OCI-LY3 (cell line): ENCODE data around the gene VAMP8.

ENCODE experiments used
- H2AFZ ChIP-seq: fragments of 200-600, 300-600 bp; shearing (Covaris generic); 2 replicates; pipeline ENCODE4 v1.6.0; 2014; ENCODE audit warnings: antibody characterized with exemption, low read depth, low read length
- H3K27ac ChIP-seq: fragments of 200-600, 300-600 bp; sonication (generic); 2 replicates; pipeline ENCODE4 v1.5.1; 2014; ENCODE audit warnings: mild to moderate bottlenecking, low read length, moderate library complexity, mixed read lengths
- H3K27me3 ChIP-seq: fragments of 200-600, 300-600 bp; sonication (generic); 2 replicates; pipeline ENCODE4 v1.6.1; 2014; ENCODE audit warnings: low read depth, low read length, mixed read lengths
- H3K36me3 ChIP-seq: fragments of 200-600, 300-600 bp; sonication (generic); replicated peaks from 2 replicates; pipeline ENCODE3; 2014; ENCODE audit warnings: low read depth, low read length, mixed read lengths
- H3K4me1 ChIP-seq: fragments of 300-600, 200-600 bp; sonication (generic); 2 replicates; pipeline ENCODE4 v1.6.1; 2014; ENCODE audit warnings: low read length, mixed read lengths
- H3K4me2 ChIP-seq: fragments of 200-600, 300-600 bp; sonication (generic); 2 replicates; pipeline ENCODE4 v1.6.1; 2014; ENCODE audit warnings: low read length, mixed read lengths
- H3K4me3 ChIP-seq: fragments of 300-600, 200-600 bp; sonication (generic); 2 replicates; pipeline ENCODE4 v1.5.1; 2014; ENCODE audit warnings: antibody characterized with exemption, mild to moderate bottlenecking, low read length, moderate library complexity
- H3K79me2 ChIP-seq: fragments of 300-600, 200-600 bp; shearing (Covaris generic); 2 replicates; pipeline ENCODE4 v1.6.1; 2014; ENCODE audit warnings: mild to moderate bottlenecking, low read length, mixed read lengths
- H3K9ac ChIP-seq: fragments of 300-600, 200-600 bp; shearing (Covaris generic); 2 replicates; pipeline ENCODE4 v1.6.0; 2014; ENCODE audit warnings: mild to moderate bottlenecking, low read length, moderate library complexity
- H3K9me3 ChIP-seq: fragments of 200-600, 300-600 bp; shearing (Covaris generic); 2 replicates; pipeline ENCODE4 v1.6.1; 2014; ENCODE audit warnings: low read length, mixed read lengths; ENCODE audit not compliant: insufficient read depth
- H4K20me1 ChIP-seq: fragments of 200-600, 300-600 bp; sonication (generic); 2 replicates; pipeline ENCODE4 v1.6.1; 2016; ENCODE audit warnings: low read length, mixed read lengths; ENCODE audit not compliant: insufficient read depth
- EZH2phosphoT487 ChIP-seq: fragments of 200-600 bp; shearing (Covaris generic); IDR thresholded peaks from 2 replicates; pipeline ENCODE4 v1.6.1; 2018; ENCODE audit warnings: antibody characterized with exemption, mixed run types, low read depth
- TF ChIP-seq, protein P1 (sequence below): fragments of 200-600, 300-600 bp; sonication (generic); IDR thresholded peaks from 2 replicates; pipeline ENCODE4 v1.5.1; 2014; ENCODE audit warnings: antibody characterized with exemption, low read length, low read depth

Gene VAMP8

DNA sequence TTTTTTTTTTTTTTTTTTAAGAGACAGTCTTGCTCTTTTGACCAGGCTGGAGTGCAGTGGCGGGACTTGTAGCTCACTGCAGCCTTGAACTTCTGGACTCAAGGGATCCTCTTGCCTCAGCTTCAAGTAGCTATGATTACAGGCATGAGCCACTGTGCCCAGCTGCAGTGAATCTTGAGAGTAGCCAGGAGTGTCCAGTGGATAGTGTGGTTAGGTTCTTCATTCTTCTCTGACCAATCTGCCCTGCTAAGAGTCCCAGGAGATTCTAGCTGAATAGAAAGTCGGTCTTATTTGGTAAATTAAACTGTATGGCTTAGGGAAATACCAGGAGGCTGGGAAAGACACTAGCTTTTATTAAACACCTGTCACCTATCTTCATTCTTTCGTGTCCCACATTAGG is 53.9 kb downstream of the VAMP8 start:
- Histone ChIP-seq H3K4me2 (no peak overlapping the region), H3K27ac (no peak overlapping the region), H3K4me3 (no peak overlapping the region), H3K27me3 (no peaks in the 10 kb centered on the region), H3K9me3 (no peaks in the 10 kb centered on the region), H3K4me1 (peaks cover 11% of the 10 kb centered on the region), H3K9ac (no peak overlapping the region), H2AFZ (no peak overlapping the region), H4K20me1 (no peaks in the 10 kb centered on the region), H3K79me2 (peaks cover 12% of the 10 kb centered on the region; the same call in 1 of the 2 replicates), H3K36me3 (peaks cover 41% of the 10 kb centered on the region)
- TF ChIP-seq EZH2phosphoT487 = no peak
- TF ChIP-seq, protein P1, sequence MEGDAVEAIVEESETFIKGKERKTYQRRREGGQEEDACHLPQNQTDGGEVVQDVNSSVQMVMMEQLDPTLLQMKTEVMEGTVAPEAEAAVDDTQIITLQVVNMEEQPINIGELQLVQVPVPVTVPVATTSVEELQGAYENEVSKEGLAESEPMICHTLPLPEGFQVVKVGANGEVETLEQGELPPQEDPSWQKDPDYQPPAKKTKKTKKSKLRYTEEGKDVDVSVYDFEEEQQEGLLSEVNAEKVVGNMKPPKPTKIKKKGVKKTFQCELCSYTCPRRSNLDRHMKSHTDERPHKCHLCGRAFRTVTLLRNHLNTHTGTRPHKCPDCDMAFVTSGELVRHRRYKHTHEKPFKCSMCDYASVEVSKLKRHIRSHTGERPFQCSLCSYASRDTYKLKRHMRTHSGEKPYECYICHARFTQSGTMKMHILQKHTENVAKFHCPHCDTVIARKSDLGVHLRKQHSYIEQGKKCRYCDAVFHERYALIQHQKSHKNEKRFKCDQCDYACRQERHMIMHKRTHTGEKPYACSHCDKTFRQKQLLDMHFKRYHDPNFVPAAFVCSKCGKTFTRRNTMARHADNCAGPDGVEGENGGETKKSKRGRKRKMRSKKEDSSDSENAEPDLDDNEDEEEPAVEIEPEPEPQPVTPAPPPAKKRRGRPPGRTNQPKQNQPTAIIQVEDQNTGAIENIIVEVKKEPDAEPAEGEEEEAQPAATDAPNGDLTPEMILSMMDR = no peak
